Measurements from ENCODE around the gene PNLIP. TPM values are rescaled to one million over a fixed set of nuclear protein-coding genes. Genes with fewer than 3 reads are reported as not detected.

The PNLIP gene
- total RNA-seq, 1 donor from 2014 or later, result not detected

DNA sequence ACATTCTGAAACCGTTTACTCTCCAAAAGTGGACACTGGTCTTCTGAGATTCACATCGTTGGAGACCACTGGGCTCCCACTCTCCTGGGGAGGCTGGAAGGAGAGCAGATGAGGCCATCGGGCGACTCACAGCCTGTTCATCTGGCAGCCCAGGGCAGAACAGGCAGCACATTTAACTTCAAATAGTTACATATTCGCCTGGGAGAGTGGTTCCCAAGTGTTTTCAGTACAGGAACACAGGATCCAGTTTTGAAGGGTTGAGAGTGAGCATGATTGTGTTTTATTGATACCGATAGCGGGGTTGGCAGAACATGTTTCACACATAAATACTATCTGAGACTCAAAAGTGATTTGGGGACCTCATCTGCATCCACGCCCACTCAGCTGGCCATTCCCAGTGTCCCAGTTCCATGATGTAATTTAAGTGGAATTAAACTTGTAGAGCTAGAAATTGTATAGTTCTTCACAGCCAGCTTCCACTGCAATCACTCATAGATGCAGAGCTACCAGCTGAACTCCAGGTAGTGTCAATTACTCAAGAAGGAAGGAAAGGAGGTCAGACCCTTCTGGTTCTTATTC is 22.8 kb upstream of the PNLIP start:
- CTCF ChIA-PET, result interaction anchor here (1.4 to 1.9 kb wide), 2 partner anchors 9 to 1350 kb away, joined by 3 to 5 read pairs; no protein-coding TSS in a partner anchor
- no peaks in the 10 kb centered on the region for H3K4me1 Mint-ChIP-seq
- POLR2A ChIA-PET, result no interaction called here
- DNase-seq, result no peak
- intact Hi-C loops (cut with micrococcal nuclease), result no loop called here
- ATAC-seq (ENCODE audit: low read depth), result no peak
- TF ChIP-seq, protein P1, sequence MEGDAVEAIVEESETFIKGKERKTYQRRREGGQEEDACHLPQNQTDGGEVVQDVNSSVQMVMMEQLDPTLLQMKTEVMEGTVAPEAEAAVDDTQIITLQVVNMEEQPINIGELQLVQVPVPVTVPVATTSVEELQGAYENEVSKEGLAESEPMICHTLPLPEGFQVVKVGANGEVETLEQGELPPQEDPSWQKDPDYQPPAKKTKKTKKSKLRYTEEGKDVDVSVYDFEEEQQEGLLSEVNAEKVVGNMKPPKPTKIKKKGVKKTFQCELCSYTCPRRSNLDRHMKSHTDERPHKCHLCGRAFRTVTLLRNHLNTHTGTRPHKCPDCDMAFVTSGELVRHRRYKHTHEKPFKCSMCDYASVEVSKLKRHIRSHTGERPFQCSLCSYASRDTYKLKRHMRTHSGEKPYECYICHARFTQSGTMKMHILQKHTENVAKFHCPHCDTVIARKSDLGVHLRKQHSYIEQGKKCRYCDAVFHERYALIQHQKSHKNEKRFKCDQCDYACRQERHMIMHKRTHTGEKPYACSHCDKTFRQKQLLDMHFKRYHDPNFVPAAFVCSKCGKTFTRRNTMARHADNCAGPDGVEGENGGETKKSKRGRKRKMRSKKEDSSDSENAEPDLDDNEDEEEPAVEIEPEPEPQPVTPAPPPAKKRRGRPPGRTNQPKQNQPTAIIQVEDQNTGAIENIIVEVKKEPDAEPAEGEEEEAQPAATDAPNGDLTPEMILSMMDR (IDR thresholded peaks at IDR 0.05), result no peak
- no peaks in the 10 kb centered on the region for H3K36me3 Mint-ChIP-seq (ENCODE audit: low read depth)
- H3K27me3 Mint-ChIP-seq, result no peaks in the 10 kb centered on the region
- H3K27ac Mint-ChIP-seq, result no peak overlapping the region
- no peak overlapping the region for H3K4me3 Mint-ChIP-seq
- H3K9me3 Mint-ChIP-seq, result no peaks in the 10 kb centered on the region

DNA sequence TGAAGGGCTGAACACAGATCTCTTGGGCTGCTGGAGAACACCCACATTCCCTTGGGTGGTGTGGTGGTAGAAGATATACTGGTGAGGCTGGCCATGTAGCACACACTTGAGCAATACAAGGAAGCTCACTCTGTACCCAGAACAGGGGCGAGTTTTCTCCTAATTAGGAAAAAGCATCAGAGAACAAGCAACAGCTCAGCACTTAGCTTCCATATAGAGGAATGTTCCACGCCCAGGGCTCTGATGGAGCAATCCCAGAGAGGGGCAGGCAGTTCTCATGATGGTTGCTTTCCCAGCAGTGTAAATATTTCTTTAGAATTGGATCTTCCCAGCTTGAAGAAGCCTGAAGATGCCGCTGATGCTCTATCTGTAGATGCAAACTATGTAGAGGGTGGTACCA is 21.0 kb upstream of the PNLIP start:
- H3K27me3 Mint-ChIP-seq, result no peaks in the 10 kb centered on the region
- CTCF ChIA-PET, result no interaction called here
- ATAC-seq (ENCODE audit: low read depth) (no peak), DNase-seq (no peak)
- POLR2A ChIA-PET, result no interaction called here
- no peak overlapping the region for H3K27ac Mint-ChIP-seq
- intact Hi-C loops (cut with micrococcal nuclease), result no loop called here
- no peaks in the 10 kb centered on the region for H3K4me1 Mint-ChIP-seq
- TF ChIP-seq, protein P1 (IDR thresholded peaks at IDR 0.05), result no peak
- no peaks in the 10 kb centered on the region for H3K9me3 Mint-ChIP-seq
- H3K4me3 Mint-ChIP-seq, result no peak overlapping the region
- no peaks in the 10 kb centered on the region for H3K36me3 Mint-ChIP-seq (ENCODE audit: low read depth)

DNA sequence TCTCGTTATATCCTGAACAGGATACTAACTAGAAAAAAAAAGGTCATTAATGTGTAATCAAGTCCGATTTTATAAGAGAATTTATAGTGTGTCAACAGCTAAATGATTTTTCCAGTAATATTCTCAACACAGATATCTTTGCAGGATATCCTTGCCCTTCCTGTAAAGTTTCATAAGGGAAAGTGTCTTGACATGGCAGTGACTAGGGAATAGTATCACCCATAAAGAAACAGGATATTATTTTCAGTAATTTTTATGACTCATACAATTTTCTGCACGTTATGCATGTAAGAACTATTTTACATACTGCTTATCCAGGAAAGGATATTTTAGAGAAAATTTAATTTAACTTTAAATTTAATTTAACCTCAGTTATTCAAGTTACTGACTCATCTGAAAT is 19.5 kb upstream of the PNLIP start:
- intact Hi-C loops (cut with micrococcal nuclease), result no loop called here
- Mint-ChIP-seq H3K27ac (no peak overlapping the region), H3K4me1 (no peaks in the 10 kb centered on the region), H3K36me3 (ENCODE audit: low read depth) (no peaks in the 10 kb centered on the region), H3K27me3 (no peaks in the 10 kb centered on the region), H3K9me3 (no peaks in the 10 kb centered on the region), H3K4me3 (no peak overlapping the region)
- TF ChIP-seq, protein P1 (IDR thresholded peaks at IDR 0.05), result no peak
- no peak for ATAC-seq (ENCODE audit: low read depth)
- ChIA-PET CTCF (interaction anchor here (1.2 kb wide), 1 partner anchor 11 kb away, joined by 3 read pairs; no protein-coding TSS in a partner anchor), POLR2A (no interaction called here)
- no peak for DNase-seq

DNA sequence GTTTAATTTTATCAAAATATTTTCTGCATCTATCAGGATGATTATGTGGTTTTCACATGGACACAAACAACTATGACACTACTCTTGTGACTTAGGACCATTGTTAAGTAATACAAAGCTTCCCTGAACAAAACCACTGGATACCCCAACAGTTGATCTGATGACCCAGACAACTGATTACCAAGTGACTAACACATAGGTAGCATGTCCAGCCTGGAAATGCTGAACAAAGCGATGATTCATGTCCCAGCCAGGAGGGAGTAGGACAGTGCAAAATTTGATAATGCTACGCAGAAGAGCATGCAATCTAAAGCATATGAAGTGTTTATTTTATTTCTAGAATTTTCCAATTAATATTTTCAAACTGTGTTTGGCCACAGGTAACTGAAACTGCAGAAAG is 8.9 kb upstream of the PNLIP start:
- Mint-ChIP-seq H3K9me3 (peaks cover 10% of the 10 kb centered on the region), H3K36me3 (ENCODE audit: low read depth) (no peaks in the 10 kb centered on the region), H3K4me3 (no peak overlapping the region), H3K27me3 (peaks cover 2% of the 10 kb centered on the region), H3K4me1 (no peaks in the 10 kb centered on the region), H3K27ac (no peak overlapping the region)
- ATAC-seq (ENCODE audit: low read depth) (no peak), DNase-seq (no peak)
- intact Hi-C loops (cut with micrococcal nuclease), result no loop called here
- POLR2A ChIA-PET, result no interaction called here
- TF ChIP-seq, protein P1 (IDR thresholded peaks at IDR 0.05), result no peak
- CTCF ChIA-PET, result no interaction called here

DNA sequence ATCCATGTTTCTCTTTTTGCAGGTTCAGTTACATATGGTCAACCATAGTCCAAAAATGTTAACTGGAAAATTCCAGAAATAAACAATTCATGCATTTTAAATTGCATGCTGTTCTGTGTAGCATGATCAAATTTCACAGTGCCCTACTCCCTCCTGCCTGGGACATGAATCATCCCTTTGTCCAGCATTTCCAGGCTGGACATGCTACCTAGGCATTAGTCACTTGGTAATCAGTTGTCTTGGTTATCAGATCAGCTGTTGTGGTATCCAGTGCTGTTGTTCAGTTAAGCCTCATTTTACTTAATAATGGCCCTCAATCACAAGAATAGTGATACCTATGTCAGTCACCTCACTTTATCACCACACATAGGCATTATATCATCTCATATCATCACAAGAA is 7.3 kb upstream of the PNLIP start:
- H3K27ac Mint-ChIP-seq, result no peak overlapping the region
- ChIA-PET POLR2A (no interaction called here), CTCF (no interaction called here)
- H3K4me3 Mint-ChIP-seq, result no peak overlapping the region
- DNase-seq (no peak), ATAC-seq (ENCODE audit: low read depth) (no peak)
- intact Hi-C loops (cut with micrococcal nuclease), result no loop called here
- H3K9me3 Mint-ChIP-seq, result peaks cover 10% of the 10 kb centered on the region
- H3K4me1 Mint-ChIP-seq, result no peaks in the 10 kb centered on the region
- TF ChIP-seq, protein P1 (IDR thresholded peaks at IDR 0.05), result no peak
- H3K27me3 Mint-ChIP-seq, result peaks cover 2% of the 10 kb centered on the region
- no peaks in the 10 kb centered on the region for H3K36me3 Mint-ChIP-seq (ENCODE audit: low read depth)
